A549 treated with dexamethasone at 1 μM for 4 hours (cell line): ENCODE measurements around the gene ADSS1. TPM values are rescaled to one million over a fixed set of nuclear protein-coding genes. Genes with fewer than 3 reads are reported as not detected.

Experiments
- total RNA-seq: library from RNA; stranded (reverse); fragments of 200-300 nt; extraction: Qiagen RNA extraction; gene quantifications from 5 replicates; pipeline ENCODE4 v1.2.3, GENCODE V29; 2022

The ADSS1 gene
- 5.1 to 6.7 TPM (median 5.5 TPM) in 5 replicates for total RNA-seq

GRCh38 chr14:104723651-104724406 lies at the start of gene ADSS1:
Gene ADSS1, plus strand, starts transcription at chr14:104724229. Its CDS starts 42 bp downstream, at chr14:104724271.

GRCh38 chr14:104689109-104689880 lies 34.7 kb upstream of the ADSS1 start, which contains the start of gene INF2:
Gene INF2, plus strand, starts transcription at chr14:104689618. Its CDS starts 11,748 bp downstream, at chr14:104701366.

DNA sequence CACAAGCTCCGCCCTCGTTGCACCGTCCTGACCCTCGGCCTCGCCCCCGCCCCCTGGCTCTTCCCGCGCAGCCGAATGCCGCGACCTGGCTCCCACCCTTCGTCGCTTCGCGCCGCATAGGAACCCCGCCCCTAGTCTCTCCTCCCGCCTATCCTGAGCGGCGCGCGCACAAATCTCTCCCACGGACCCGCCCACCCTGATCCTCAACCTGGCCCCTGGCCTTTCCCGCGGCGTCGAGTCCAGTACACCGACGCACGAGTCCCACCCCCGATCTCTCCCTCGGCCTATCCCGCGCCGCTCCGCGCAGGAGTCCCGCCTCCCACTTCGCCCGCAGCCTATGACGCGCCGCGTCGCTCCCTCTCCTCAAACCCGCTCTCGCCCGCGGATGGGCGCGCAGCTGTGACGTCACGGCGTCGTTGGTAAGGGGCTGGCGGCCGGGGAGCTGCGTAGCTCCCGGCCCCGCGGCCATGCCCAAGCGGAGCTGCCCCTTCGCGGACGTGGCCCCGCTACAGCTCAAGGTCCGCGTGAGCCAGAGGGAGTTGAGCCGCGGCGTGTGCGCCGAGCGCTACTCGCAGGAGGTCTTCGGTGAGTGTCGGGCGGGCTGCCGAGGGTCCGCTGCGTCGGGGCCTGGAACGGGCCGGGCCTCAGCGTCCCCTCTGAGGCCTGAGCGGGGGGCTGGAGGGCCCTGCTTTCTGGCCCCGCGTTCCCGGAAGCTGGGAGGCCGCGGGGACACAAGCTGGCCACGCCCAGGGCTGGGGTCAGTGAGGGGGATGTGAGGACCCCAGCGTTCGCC lies 28.9 kb downstream of the ADSS1 start, which contains the start of gene SIVA1:
TSS of gene SIVA1 (plus strand) at position 413 of the 793 bp plus-strand sequence. CDS start at position 468, 55 bp downstream.

GRCh38 chr14:104794993-104795780 lies 71.2 kb downstream of the ADSS1 start, which contains the start of gene AKT1:
Gene AKT1, minus strand, starts transcription at chr14:104795748. Its CDS starts 3,105 bp downstream, at chr14:104792643.

Other genes with a start within 250 kb of the ADSS1 start
- not detected in 5 replicates for gene C14orf180, start 144.5 kb upstream of the ADSS1 start, total RNA-seq
- gene TMEM179, start 119.5 kb upstream of the ADSS1 start, total RNA-seq: 0.07 to 0.33 TPM (median 0.24 TPM) in 5 replicates
- 61.9 to 126 TPM (median 116 TPM) in 5 replicates for gene INF2, start 34.6 kb upstream of the ADSS1 start, total RNA-seq
- gene SIVA1, start 28.9 kb downstream of the ADSS1 start, total RNA-seq: 126 to 174 TPM (median 153 TPM) in 5 replicates
- gene AKT1, start 71.5 kb downstream of the ADSS1 start, total RNA-seq: 74.0 to 112 TPM (median 105 TPM) in 5 replicates
- gene ZBTB42, start 76.9 kb downstream of the ADSS1 start, total RNA-seq: 2.0 to 3.2 TPM (median 2.9 TPM) in 5 replicates
- 13.7 to 29.4 TPM (median 25.8 TPM) in 5 replicates for gene CEP170B, start 141.0 kb downstream of the ADSS1 start, total RNA-seq
- gene PLD4, start 200.7 kb downstream of the ADSS1 start, total RNA-seq: 0.02 to 0.23 TPM in 2 of 5 replicates, not detected in the others